GM11168 (cell line): ENCODE data around the gene JAG2.

ENCODE experiments used
- in situ Hi-C: fragments of 300-500 bp; cut with MboI; formaldehyde crosslinking; loops from one replicate; pipeline ENCODE4 v1.12.0; 2022; ENCODE audit warnings: low sequenced_read_pairs; ENCODE audit not compliant: unreplicated experiment

The JAG2 gene

GRCh38 chr14:105142651-105143450 is 25.7 kb downstream of the JAG2 start:
- in situ Hi-C loops = loop anchor here (10.0 kb wide), 1 partner anchor 48 kb away; no protein-coding TSS in a partner anchor

- in situ Hi-C loops = loop anchor here (10.0 kb wide), 1 partner anchor 47 kb away; no protein-coding TSS in a partner anchor
Observed at GRCh38 chr14:105141486-105142281, 26.9 kb downstream of the JAG2 start.

- in situ Hi-C loops = loop anchor here (10.0 kb wide), 1 partner anchor 46 kb away; no protein-coding TSS in a partner anchor
Observed at GRCh38 chr14:105141026-105141425, 27.6 kb downstream of the JAG2 start.

- in situ Hi-C loops = loop anchor here (10.0 kb wide), 1 partner anchor 46 kb away; no protein-coding TSS in a partner anchor
Observed at GRCh38 chr14:105140581-105140980, 28.0 kb downstream of the JAG2 start.

GRCh38 chr14:105139831-105140239 is 28.7 kb downstream of the JAG2 start:
- in situ Hi-C loops = loop anchor here (10.0 kb wide), 1 partner anchor 45 kb away; no protein-coding TSS in a partner anchor

GRCh38 chr14:105139212-105139825 is 29.3 kb downstream of the JAG2 start:
- in situ Hi-C loops = no loop called here

- in situ Hi-C loops = no loop called here
Observed at GRCh38 chr14:105138551-105139111, 29.9 kb downstream of the JAG2 start.

- in situ Hi-C loops = no loop called here
Observed at GRCh38 chr14:105138021-105138541, 30.5 kb downstream of the JAG2 start.

- in situ Hi-C loops = no loop called here
Observed at GRCh38 chr14:105137481-105138020, 31.0 kb downstream of the JAG2 start.

- in situ Hi-C loops = no loop called here
Observed at GRCh38 chr14:105136401-105137322, 31.9 kb downstream of the JAG2 start.

- in situ Hi-C loops = no loop called here
Observed at GRCh38 chr14:105135700-105136395, 32.7 kb downstream of the JAG2 start.

GRCh38 chr14:105132921-105133654 is 35.5 kb downstream of the JAG2 start:
- in situ Hi-C loops = no loop called here

GRCh38 chr14:105131241-105131640 is 37.3 kb downstream of the JAG2 start:
- in situ Hi-C loops = no loop called here

GRCh38 chr14:105128059-105128458 is 40.5 kb downstream of the JAG2 start:
- in situ Hi-C loops = no loop called here

GRCh38 chr14:105126981-105127329 is 41.6 kb downstream of the JAG2 start:
- in situ Hi-C loops = no loop called here

- in situ Hi-C loops = no loop called here
Observed at GRCh38 chr14:105126126-105126980, 42.2 kb downstream of the JAG2 start.

GRCh38 chr14:105124823-105125222 is 43.8 kb downstream of the JAG2 start:
- in situ Hi-C loops = no loop called here
